RWPE1 (cell line): ENCODE measurements around the gene ZNF524.

Experiments used
- CTCF ChIA-PET: fragments of 350-600 bp; sonication (Branson Sonifier 250); formaldehyde crosslinking; extraction: SDS; loops from one replicate; lab custom pipeline; 2021; lab: Yijun Ruan, JAX
- POLR2A ChIA-PET: fragments of 400-600 bp; formaldehyde crosslinking; extraction: SDS; loops from one replicate; lab custom pipeline; 2020; ENCODE audit warnings: antibody characterized with exemption; ENCODE audit not compliant: low non-redundant PET; lab: Yijun Ruan, JAX
- DNase-seq: peaks from one replicate; pipeline ENCODE4 v3.0.0; 2012; ENCODE audit warnings: low spot score
- H3K27ac ChIP-seq: fragments of 450-650 bp; 2 replicates; pipeline ENCODE4 v1.5.1; 2017
- TF ChIP-seq, protein P1 (sequence below): fragments of 450-650 bp; conservative IDR thresholded peaks from 2 replicates; pipeline ENCODE4 v1.5.1; 2017; ENCODE audit warnings: low read depth, mild to moderate bottlenecking

Gene ZNF524

GRCh38 chr19:55636723-55637122 is 36.6 kb downstream of the ZNF524 start:
- TF ChIP-seq, protein P1, sequence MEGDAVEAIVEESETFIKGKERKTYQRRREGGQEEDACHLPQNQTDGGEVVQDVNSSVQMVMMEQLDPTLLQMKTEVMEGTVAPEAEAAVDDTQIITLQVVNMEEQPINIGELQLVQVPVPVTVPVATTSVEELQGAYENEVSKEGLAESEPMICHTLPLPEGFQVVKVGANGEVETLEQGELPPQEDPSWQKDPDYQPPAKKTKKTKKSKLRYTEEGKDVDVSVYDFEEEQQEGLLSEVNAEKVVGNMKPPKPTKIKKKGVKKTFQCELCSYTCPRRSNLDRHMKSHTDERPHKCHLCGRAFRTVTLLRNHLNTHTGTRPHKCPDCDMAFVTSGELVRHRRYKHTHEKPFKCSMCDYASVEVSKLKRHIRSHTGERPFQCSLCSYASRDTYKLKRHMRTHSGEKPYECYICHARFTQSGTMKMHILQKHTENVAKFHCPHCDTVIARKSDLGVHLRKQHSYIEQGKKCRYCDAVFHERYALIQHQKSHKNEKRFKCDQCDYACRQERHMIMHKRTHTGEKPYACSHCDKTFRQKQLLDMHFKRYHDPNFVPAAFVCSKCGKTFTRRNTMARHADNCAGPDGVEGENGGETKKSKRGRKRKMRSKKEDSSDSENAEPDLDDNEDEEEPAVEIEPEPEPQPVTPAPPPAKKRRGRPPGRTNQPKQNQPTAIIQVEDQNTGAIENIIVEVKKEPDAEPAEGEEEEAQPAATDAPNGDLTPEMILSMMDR = no peak
- ChIA-PET CTCF (interaction anchor here (1.0 to 1.7 kb wide), 2 partner anchors 85 to 169 kb away, joined by 3 to 9 read pairs; no protein-coding TSS in a partner anchor), POLR2A (interaction anchor here (0.6 to 1.0 kb wide), 2 partner anchors 12 to 18 kb away, joined by 3 to 7 read pairs; no protein-coding TSS in a partner anchor)
- no peak for DNase-seq
- H3K27ac ChIP-seq = peak overlapping the region; percentile 45

GRCh38 chr19:55637534-55637933 is 37.4 kb downstream of the ZNF524 start:
- POLR2A ChIA-PET = interaction anchor here (1.0 kb wide), 1 partner anchor 17 kb away, joined by 3 read pairs; no protein-coding TSS in a partner anchor
- no peak for DNase-seq
- CTCF ChIA-PET = interaction anchor here (0.7 to 1.7 kb wide), 2 partner anchors 15 to 85 kb away, joined by 3 read pairs; no protein-coding TSS in a partner anchor
- TF ChIP-seq, protein P1 = no peak
- H3K27ac ChIP-seq = peak overlapping the region; percentile 45

- ChIA-PET POLR2A (interaction anchor here (0.7 kb wide), 1 partner anchor 33 kb away, joined by 10 read pairs; no protein-coding TSS in a partner anchor), CTCF (interaction anchor here (0.5 to 0.7 kb wide), 2 partner anchors 14 to 495 kb away, joined by 3 to 4 read pairs; partner anchors contain the start of gene ZNF784)
- DNase-seq = no peak
- peak overlapping the region; percentile 96 for H3K27ac ChIP-seq
- TF ChIP-seq, protein P1 = peak; percentile 63
Measured at GRCh38 chr19:55638864-55639359, 38.8 kb downstream of the ZNF524 start.

- DNase-seq = no peak
- POLR2A ChIA-PET = no interaction called here
- TF ChIP-seq, protein P1 = peak; percentile 74
- peak overlapping the region; percentile 96 for H3K27ac ChIP-seq
- CTCF ChIA-PET = interaction anchor here (0.5 to 1.4 kb wide), 3 partner anchors 14 to 127 kb away, joined by 3 to 4 read pairs (median 4); no protein-coding TSS in a partner anchor
Measured at GRCh38 chr19:55640043-55640576, 40.0 kb downstream of the ZNF524 start.

GRCh38 chr19:55640577-55641425 is 40.7 kb downstream of the ZNF524 start, which contains the start of gene ZNF580:
Gene ZNF580 (plus strand): TSS chr19:55641002. CDS start chr19:55642509, 1,507 bp downstream.
- CTCF ChIA-PET = interaction anchor here (0.5 to 1.4 kb wide), 2 partner anchors 32 to 128 kb away, joined by 3 to 4 read pairs; no protein-coding TSS in a partner anchor

More at GRCh38 chr19:55640577-55641425, 40.7 kb downstream of the ZNF524 start, which contains the start of gene ZNF580:
- POLR2A ChIA-PET = interaction anchor here (0.6 kb wide), 1 partner anchor 173 kb away, joined by 3 read pairs; no protein-coding TSS in a partner anchor
- peak; percentile 54 for DNase-seq
- H3K27ac ChIP-seq = peak within 1 kb of the TSS; percentile 96
- TF ChIP-seq, protein P1 = no peak
